GM23338 (cell line): Measurements from ENCODE around the gene RPEL1. TPM values are rescaled to one million over a fixed set of nuclear protein-coding genes. Genes with fewer than 3 reads are reported as not detected.

Experiments
- CREB1 ChIP-seq: fragments of 250-450 bp; sonication (Bioruptor Pico); IDR thresholded peaks from 2 replicates; pipeline ENCODE4 v1.5.0; 2020; ENCODE audit warnings: low read depth, mild to moderate bottlenecking, moderate library complexity
- ZNF462 ChIP-seq: fragments of 250-450 bp; sonication (Bioruptor Pico); IDR thresholded peaks from 2 replicates; pipeline ENCODE4 v1.5.0; 2020; ENCODE audit warnings: mild to moderate bottlenecking, moderate library complexity
- polyA plus RNA-seq: library from polyadenylated mRNA; unstranded; fragments of >200 nt; fragmentation: Nextera tagmentation; extraction: Ambion mirVana; gene quantifications from 2 replicates; pipeline ENCODE4 v1.2.1, GENCODE V29; 2016
- total RNA-seq: library from RNA; depleted of rRNA; stranded (reverse); fragments of >200 nt; shearing (Covaris generic); gene quantifications from 2 replicates; pipeline ENCODE4 v1.2.3, GENCODE V29; 2014; rRNA removed

The RPEL1 gene
- total and polyA plus RNA-seq, 2 experiments from 2014 or later, result not detected

GRCh38 chr10:103295374-103296015 is 49.8 kb downstream of the RPEL1 start (continued):
- TF ChIP-seq ZNF462 (CRISPR knock-in tag) (no peak), CREB1 (CRISPR knock-in tag) (no peak)

Other genes with a start within 250 kb of the RPEL1 start
- gene NT5C2, start 52.6 kb upstream of the RPEL1 start, total RNA-seq, result 85.4 and 107 TPM in 2 replicates
- 27.1 and 33.9 TPM in 2 replicates for gene NT5C2, start 52.6 kb upstream of the RPEL1 start, polyA plus RNA-seq
- 25.1 and 26.1 TPM in 2 replicates for gene INA, start 31.3 kb downstream of the RPEL1 start, total RNA-seq
- 9.0 and 10.0 TPM in 2 replicates for gene INA, start 31.3 kb downstream of the RPEL1 start, polyA plus RNA-seq
- gene PCGF6, start 105.3 kb downstream of the RPEL1 start, total RNA-seq, result 14.0 and 16.6 TPM in 2 replicates
- gene PCGF6, start 105.3 kb downstream of the RPEL1 start, polyA plus RNA-seq, result 22.3 and 26.1 TPM in 2 replicates
- gene TAF5, start 122.1 kb downstream of the RPEL1 start, total RNA-seq, result 22.8 and 25.9 TPM in 2 replicates
- gene TAF5, start 122.1 kb downstream of the RPEL1 start, polyA plus RNA-seq, result 8.6 and 10.4 TPM in 2 replicates
- 227 and 351 TPM in 2 replicates for gene ATP5MK, start 150.6 kb downstream of the RPEL1 start, total RNA-seq
- 1,139 and 1,414 TPM in 2 replicates for gene ATP5MK, start 150.6 kb downstream of the RPEL1 start, polyA plus RNA-seq
- 67.0 and 82.1 TPM in 2 replicates for gene PDCD11, start 150.7 kb downstream of the RPEL1 start, total RNA-seq
- 87.8 and 99.9 TPM in 2 replicates for gene PDCD11, start 150.7 kb downstream of the RPEL1 start, polyA plus RNA-seq
- gene CALHM2, start 206.5 kb downstream of the RPEL1 start, total RNA-seq, result 2.1 and 2.7 TPM in 2 replicates
- gene CALHM2, start 206.5 kb downstream of the RPEL1 start, polyA plus RNA-seq, result 2.1 and 2.2 TPM in 2 replicates
- gene CALHM1, start 213.0 kb downstream of the RPEL1 start, total RNA-seq, result 0.93 TPM in 1 of 2 replicates, not detected in the other
- 0.11 and 0.16 TPM in 2 replicates for gene CALHM1, start 213.0 kb downstream of the RPEL1 start, polyA plus RNA-seq
- gene CALHM3, start 233.4 kb downstream of the RPEL1 start, total RNA-seq, result 0.14 TPM in 1 of 2 replicates, not detected in the other
- 0.19 TPM in 1 of 2 replicates, not detected in the other for gene CALHM3, start 233.4 kb downstream of the RPEL1 start, polyA plus RNA-seq
- 1.1 and 3.8 TPM in 2 replicates for gene NEURL1, start 247.8 kb downstream of the RPEL1 start, total RNA-seq
- gene NEURL1, start 247.8 kb downstream of the RPEL1 start, polyA plus RNA-seq, result 0.71 and 0.82 TPM in 2 replicates